HepG2 (cell line): ENCODE measurements around the gene SH2D7.
"Not testable (repeated sequence)": the region's sequence is repeated elsewhere in the genome, so short reads cannot be mapped to it uniquely, and the experiment has no call there.

ENCODE experiments used
- EZH2 ChIP-seq: conservative IDR thresholded peaks from 2 replicates; pipeline ENCODE4 v1.6.1; 2012; ENCODE audit warnings: mild to moderate bottlenecking, low read depth, low read length, moderate library complexity
- PCBP1 ChIP-seq: fragments of 200-400 bp; formaldehyde crosslinking; IDR thresholded peaks from 2 replicates; pipeline ENCODE4 v1.6.1; 2017; ENCODE audit warnings: mild to moderate bottlenecking, low read depth, low read length, borderline replicate concordance

- not testable (repeated sequence) for TF ChIP-seq EZH2, PCBP1
Observed at GRCh38 chr15:78151075-78151474, 58.7 kb downstream of the SH2D7 start.
